AG04449 (cell line): ENCODE data around the gene TRIM10.

Source experiments
- CTCF ChIA-PET: fragments of 350-600 bp; formaldehyde crosslinking; extraction: SDS; loops from one replicate; lab custom pipeline; 2021; ENCODE audit warnings: antibody characterized with exemption; lab: Yijun Ruan, JAX
- POLR2A ChIA-PET: fragments of 400-600, 350-600 bp; formaldehyde crosslinking; extraction: SDS; loops from one replicate; lab custom pipeline; 2020; ENCODE audit warnings: antibody characterized with exemption, inconsistent platforms; lab: Yijun Ruan, JAX
- DNase-seq: peaks from one replicate; pipeline ENCODE4 v3.0.0-alpha.2; 2010; ENCODE audit warnings: low read depth, low spot score
- H3K4me3 ChIP-seq: 2 replicates; pipeline ENCODE4 v1.5.1; 2011; ENCODE audit warnings: low read depth, mild to moderate bottlenecking, control low read depth, low read length
- CTCF ChIP-seq: IDR thresholded peaks from one replicate; pipeline ENCODE4 v1.5.1; 2011; ENCODE audit warnings: mild to moderate bottlenecking, moderate library complexity, low read length, control low read depth, inconsistent platforms; ENCODE audit not compliant: insufficient read depth; ENCODE audit errors: missing control alignments

The TRIM10 gene

GRCh38 chr6:30135147-30135546 is 25.9 kb downstream of the TRIM10 start:
- no peak overlapping the region for H3K4me3 ChIP-seq
- no peak for DNase-seq
- CTCF ChIA-PET, result interaction anchor here (0.9 to 11.5 kb wide), 4 partner anchors 10 to 482 kb away, joined by 3 to 444 read pairs (median 8); partner anchors contain the start of gene TRIM31
- no peak for TF ChIP-seq CTCF
- POLR2A ChIA-PET, result no interaction called here

- no peak for DNase-seq
- POLR2A ChIA-PET, result no interaction called here
- CTCF ChIA-PET, result interaction anchor here (0.7 to 11.5 kb wide), 34 partner anchors 9 to 429 kb away, joined by 3 to 444 read pairs (median 5); partner anchors contain the start of genes POLR1H, TRIM10 and TRIM31
- no peak for TF ChIP-seq CTCF
- H3K4me3 ChIP-seq, result no peak overlapping the region
Observed at GRCh38 chr6:30131947-30132497, 29.0 kb downstream of the TRIM10 start.

GRCh38 chr6:30130887-30131862 is 29.8 kb downstream of the TRIM10 start:
- H3K4me3 ChIP-seq, result no peak overlapping the region
- CTCF ChIA-PET, result interaction anchor here (0.7 to 11.5 kb wide), 46 partner anchors 12 to 428 kb away, joined by 3 to 444 read pairs (median 4); partner anchors contain the start of genes TRIM10 and TRIM31
- peak; percentile 51 for DNase-seq
- POLR2A ChIA-PET, result no interaction called here
- peak; percentile 98 for TF ChIP-seq CTCF

DNA sequence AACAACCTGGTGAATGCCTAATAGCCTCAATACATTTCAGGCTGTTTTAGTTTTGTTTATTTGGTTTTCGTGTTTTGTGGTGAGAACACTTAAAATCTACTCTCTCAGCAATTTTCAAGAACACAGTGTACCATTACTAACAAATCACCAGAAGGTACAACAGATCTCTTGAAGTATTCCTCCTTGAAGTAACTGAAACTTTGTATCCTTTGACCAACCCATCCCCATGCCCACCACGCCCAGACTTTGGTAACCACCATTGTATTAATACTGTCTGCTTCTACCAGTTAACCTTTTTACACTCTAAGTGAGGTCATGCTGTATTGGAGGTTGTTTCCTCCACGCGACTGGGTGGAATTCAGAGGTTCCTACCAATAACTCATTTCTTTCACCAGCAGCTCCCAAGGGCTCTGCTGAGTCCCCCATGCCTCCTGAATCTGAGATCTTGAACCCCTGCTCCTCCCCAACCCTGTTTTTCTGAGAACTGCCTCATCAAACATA is 30.8 kb downstream of the TRIM10 start:
- ChIA-PET CTCF (interaction anchor here (0.8 to 11.5 kb wide), 29 partner anchors 13 to 477 kb away, joined by 3 to 444 read pairs (median 4); partner anchors contain the start of genes TRIM10 and TRIM31), POLR2A (no interaction called here)

GRCh38 chr6:30129265-30130178 is 31.5 kb downstream of the TRIM10 start:
- DNase-seq, result no peak
- CTCF ChIA-PET, result interaction anchor here (0.8 to 11.5 kb wide), 11 partner anchors 15 to 476 kb away, joined by 3 to 444 read pairs (median 4); partner anchors contain the start of gene TRIM31
- POLR2A ChIA-PET, result no interaction called here
- H3K4me3 ChIP-seq, result no peak overlapping the region
- no peak for TF ChIP-seq CTCF

More for the DNA sequence above, 30.8 kb downstream of the TRIM10 start:
- no peak for DNase-seq
- no peak overlapping the region for H3K4me3 ChIP-seq
- TF ChIP-seq CTCF, result no peak
